Esophagus squamous epithelium (tissue), 4 donors: ENCODE results near the gene VPS18.

Experiments used
- POLR2A ChIP-seq, 4 donors: fragments of 450-650 bp; IDR thresholded peaks; one replicate each; pipeline ENCODE4 v1.6.1; 2017; ENCODE audit warnings: antibody characterized with exemption in 4 of 4, mild to moderate bottlenecking in 4 of 4, moderate library complexity in 3 of 4
- TF ChIP-seq, protein P1 (sequence below), 6 experiments: fragments of 450-650 bp in 4 of 6; fragments of 200-600 bp in 2 of 6; sonication (generic) in 2 of 6; IDR thresholded peaks; one replicate each; pipeline ENCODE4 v1.5.1; 2016 to 2019; ENCODE audit warnings: antibody characterized with exemption in 6 of 6, mild to moderate bottlenecking in 4 of 6, moderate library complexity in 4 of 6

DNA sequence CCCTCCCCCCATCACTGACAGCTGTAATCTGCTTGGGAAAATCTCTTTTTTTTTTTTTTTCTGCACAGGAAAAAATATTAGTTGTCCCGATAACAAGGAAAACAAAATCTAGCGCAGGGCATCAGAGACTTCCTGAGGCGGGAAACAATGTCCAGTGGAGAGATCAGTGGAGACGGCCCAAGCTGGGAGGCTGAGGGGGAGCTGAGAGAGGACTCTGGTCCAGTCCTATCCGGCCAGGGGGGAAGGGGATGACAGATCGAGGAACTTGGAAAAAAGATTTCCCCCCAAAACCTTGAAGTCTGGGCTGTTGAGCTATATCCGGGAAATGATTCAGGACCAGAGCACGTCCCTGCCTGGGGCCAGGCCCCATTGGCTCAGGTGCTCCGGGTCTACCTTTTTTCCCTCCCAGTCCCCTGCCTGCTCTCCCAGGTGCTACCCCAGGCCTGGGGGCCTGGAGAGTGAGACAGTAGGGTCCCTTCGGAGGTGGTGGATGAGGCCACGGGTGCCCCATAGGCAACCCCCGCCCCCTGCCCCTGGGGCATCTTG, 20.9 kb downstream of the VPS18 start:
- TF ChIP-seq POLR2A (IDR thresholded peaks at IDR 0.05): no peak
- TF ChIP-seq, protein P1, sequence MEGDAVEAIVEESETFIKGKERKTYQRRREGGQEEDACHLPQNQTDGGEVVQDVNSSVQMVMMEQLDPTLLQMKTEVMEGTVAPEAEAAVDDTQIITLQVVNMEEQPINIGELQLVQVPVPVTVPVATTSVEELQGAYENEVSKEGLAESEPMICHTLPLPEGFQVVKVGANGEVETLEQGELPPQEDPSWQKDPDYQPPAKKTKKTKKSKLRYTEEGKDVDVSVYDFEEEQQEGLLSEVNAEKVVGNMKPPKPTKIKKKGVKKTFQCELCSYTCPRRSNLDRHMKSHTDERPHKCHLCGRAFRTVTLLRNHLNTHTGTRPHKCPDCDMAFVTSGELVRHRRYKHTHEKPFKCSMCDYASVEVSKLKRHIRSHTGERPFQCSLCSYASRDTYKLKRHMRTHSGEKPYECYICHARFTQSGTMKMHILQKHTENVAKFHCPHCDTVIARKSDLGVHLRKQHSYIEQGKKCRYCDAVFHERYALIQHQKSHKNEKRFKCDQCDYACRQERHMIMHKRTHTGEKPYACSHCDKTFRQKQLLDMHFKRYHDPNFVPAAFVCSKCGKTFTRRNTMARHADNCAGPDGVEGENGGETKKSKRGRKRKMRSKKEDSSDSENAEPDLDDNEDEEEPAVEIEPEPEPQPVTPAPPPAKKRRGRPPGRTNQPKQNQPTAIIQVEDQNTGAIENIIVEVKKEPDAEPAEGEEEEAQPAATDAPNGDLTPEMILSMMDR (IDR thresholded peaks at IDR 0.05): no peak
